SU-DHL-6 (cell line): ENCODE measurements around the gene PXDN.

Experiments
- H2AFZ ChIP-seq: fragments of 200-600 bp; sonication (generic); 2 replicates; pipeline ENCODE4 v1.6.1; 2014; ENCODE audit warnings: low read depth, mild to moderate bottlenecking, moderate library complexity, mixed read lengths, antibody characterized with exemption, low read length; ENCODE audit not compliant: severe bottlenecking
- H3F3A ChIP-seq: fragments of 200-600 bp; shearing (Covaris generic); 2 replicates; pipeline ENCODE4 v1.6.0; 2016; ENCODE audit warnings: antibody characterized with exemption, mild to moderate bottlenecking; ENCODE audit not compliant: insufficient read depth
- H3K27ac ChIP-seq: fragments of 200-600 bp; sonication (generic); 2 replicates; pipeline ENCODE4 v1.5.1; 2016; ENCODE audit warnings: low read depth, mild to moderate bottlenecking, low read length, moderate library complexity, mixed read lengths
- H3K27me3 ChIP-seq: fragments of 200-600 bp; sonication (generic), shearing (Covaris generic); 2 replicates; pipeline ENCODE4 v1.6.0; 2014; ENCODE audit warnings: mild to moderate bottlenecking, low read length
- H3K36me3 ChIP-seq: fragments of 200-600 bp; sonication (generic); 2 replicates; pipeline ENCODE4 v1.6.1; 2014; ENCODE audit warnings: mild to moderate bottlenecking, low read length, mixed read lengths
- H3K4me2 ChIP-seq: fragments of 300-600, 200-600 bp; shearing (Covaris generic), sonication (generic); 2 replicates; pipeline ENCODE4 v1.6.0; 2014; ENCODE audit warnings: low read length, low read depth, mild to moderate bottlenecking; ENCODE audit not compliant: poor library complexity, severe bottlenecking
- H3K4me3 ChIP-seq: fragments of 200-600 bp; sonication (generic); 2 replicates; pipeline ENCODE4 v1.5.1; 2014; ENCODE audit warnings: antibody characterized with exemption, low read length, mild to moderate bottlenecking, mixed read lengths; ENCODE audit not compliant: insufficient read depth, poor library complexity, severe bottlenecking
- H3K79me2 ChIP-seq: fragments of 200-600 bp; sonication (generic); 2 replicates; pipeline ENCODE4 v1.6.1; 2014; ENCODE audit warnings: mild to moderate bottlenecking, low read length, moderate library complexity; ENCODE audit not compliant: insufficient read depth
- H3K9ac ChIP-seq: fragments of 200-600 bp; sonication (generic); 2 replicates; pipeline ENCODE4 v1.7.0; 2014; ENCODE audit warnings: mild to moderate bottlenecking, low read length
- H3K9me2 ChIP-seq: fragments of 200-600 bp; sonication (generic); replicated peaks from 2 replicates; pipeline ENCODE4 v1.6.1; 2014; ENCODE audit warnings: low read length; ENCODE audit not compliant: insufficient read depth
- H3K9me3 ChIP-seq: fragments of 200-600 bp; sonication (generic); 2 replicates; pipeline ENCODE4 v1.6.1; 2014; ENCODE audit warnings: low read length, mixed read lengths; ENCODE audit not compliant: insufficient read depth
- H4K20me1 ChIP-seq: fragments of 200-600 bp; sonication (generic); 2 replicates; pipeline ENCODE4 v1.6.1; 2014; ENCODE audit warnings: low read depth, mild to moderate bottlenecking, antibody characterized with exemption, low read length, moderate library complexity, mixed read lengths
- CTCF ChIP-seq: fragments of 200-600 bp; sonication (generic); IDR thresholded peaks from one replicate; pipeline ENCODE4 v1.5.1; 2017; ENCODE audit warnings: antibody characterized with exemption, mild to moderate bottlenecking, low read length, moderate library complexity; ENCODE audit not compliant: insufficient read depth, poor library complexity, severe bottlenecking
- EZH2phosphoT487 ChIP-seq: fragments of 200-600 bp; sonication (generic), shearing (Covaris generic); conservative IDR thresholded peaks from 2 replicates; pipeline ENCODE4 v1.6.1; 2018; ENCODE audit warnings: mild to moderate bottlenecking, antibody characterized with exemption, low read length, moderate library complexity, mixed read lengths

Gene PXDN

GRCh38 chr2:1696472-1696871, 47.8 kb downstream of the PXDN start:
- H3K27ac ChIP-seq, result no peak overlapping the region
- no peaks in the 10 kb centered on the region for H3K9me3 ChIP-seq
- H3K4me3 ChIP-seq, result no peak overlapping the region
- H3K9me2 ChIP-seq, result no peaks in the 10 kb centered on the region
- no peak overlapping the region for H3K4me2 ChIP-seq
- no peaks in the 10 kb centered on the region for H4K20me1 ChIP-seq
- no peaks in the 10 kb centered on the region for H3K79me2 ChIP-seq
- no peaks in the 10 kb centered on the region for H3F3A ChIP-seq
- no peak overlapping the region for H2AFZ ChIP-seq
- no peak for TF ChIP-seq EZH2phosphoT487
- H3K36me3 ChIP-seq, result no peaks in the 10 kb centered on the region
- no peaks in the 10 kb centered on the region for H3K27me3 ChIP-seq
- H3K9ac ChIP-seq, result no peak overlapping the region

- TF ChIP-seq CTCF (no peak), EZH2phosphoT487 (no peak)
- no peak overlapping the region for H3K4me3 ChIP-seq
- no peaks in the 10 kb centered on the region for H3F3A ChIP-seq
- H3K79me2 ChIP-seq, result no peaks in the 10 kb centered on the region
- H3K36me3 ChIP-seq, result no peaks in the 10 kb centered on the region
- H3K9me3 ChIP-seq, result no peaks in the 10 kb centered on the region
- H3K27me3 ChIP-seq, result no peaks in the 10 kb centered on the region
- H4K20me1 ChIP-seq, result no peaks in the 10 kb centered on the region
- H3K9me2 ChIP-seq, result no peaks in the 10 kb centered on the region
- no peak overlapping the region for H3K27ac ChIP-seq
- no peak overlapping the region for H3K9ac ChIP-seq
- H2AFZ ChIP-seq, result no peak overlapping the region
- H3K4me2 ChIP-seq, result no peak overlapping the region
These were observed 49.7 kb downstream of the PXDN start for GRCh38 chr2:1694371-1695271.

GRCh38 chr2:1693723-1694122, 50.6 kb downstream of the PXDN start:
- Histone ChIP-seq H3K9me2 (no peaks in the 10 kb centered on the region), H3K79me2 (no peaks in the 10 kb centered on the region), H3K4me2 (no peak overlapping the region), H3K27ac (no peak overlapping the region), H4K20me1 (no peaks in the 10 kb centered on the region), H3K27me3 (no peaks in the 10 kb centered on the region), H3K9ac (no peak overlapping the region), H3K4me3 (no peak overlapping the region), H3F3A (no peaks in the 10 kb centered on the region), H3K9me3 (no peaks in the 10 kb centered on the region), H3K36me3 (no peaks in the 10 kb centered on the region), H2AFZ (no peak overlapping the region)
- no peak for TF ChIP-seq EZH2phosphoT487
- no peak for TF ChIP-seq CTCF

- Histone ChIP-seq H3K4me3 (no peak overlapping the region), H3K9me2 (no peaks in the 10 kb centered on the region), H3K4me2 (no peak overlapping the region), H3K36me3 (no peaks in the 10 kb centered on the region), H3K9ac (no peak overlapping the region), H3K27ac (no peak overlapping the region), H3K79me2 (no peaks in the 10 kb centered on the region), H4K20me1 (no peaks in the 10 kb centered on the region), H3K27me3 (no peaks in the 10 kb centered on the region), H3K9me3 (no peaks in the 10 kb centered on the region), H3F3A (no peaks in the 10 kb centered on the region), H2AFZ (no peak overlapping the region)
- TF ChIP-seq CTCF (no peak), EZH2phosphoT487 (no peak)
These were observed 52.0 kb downstream of the PXDN start for GRCh38 chr2:1692342-1692741.
